Stimulated activated naive CD8-positive, alpha-beta T cell treated with anti-CD3 and anti-CD28 coated beads, Interleukin-15, amount 100 ng/mL, for 72 hours (primary cell): ENCODE measurements around the gene ASPG.

Experiments used
- ATAC-seq: fragments of 150-1000 bp; cut with Tn5 transposase; 2 replicates; pipeline ENCODE4 v1.10.0; 2021; ENCODE audit warnings: mild to moderate bottlenecking, moderate library complexity
- DNase-seq, 2 donors: peaks; one replicate each; pipeline ENCODE4 v3.0.0; 2021 to 2022
- H3K27ac Mint-ChIP-seq, 2 donors: one replicate each; pipeline ENCODE4 v1.8.0; 2022; ENCODE audit warnings: mild to moderate bottlenecking in 2 of 2, mixed read lengths in 2 of 2, moderate library complexity in 2 of 2
- H3K27me3 Mint-ChIP-seq: one replicate; pipeline ENCODE4 v1.8.0; 2022; ENCODE audit warnings: mixed read lengths
- H3K4me1 Mint-ChIP-seq: one replicate; pipeline ENCODE4 v1.8.0; 2022; ENCODE audit warnings: mild to moderate bottlenecking, mixed read lengths
- H3K4me3 Mint-ChIP-seq, 2 donors: one replicate each; pipeline ENCODE4 v1.8.0; 2022; ENCODE audit warnings: mild to moderate bottlenecking in 2 of 2, mixed read lengths in 2 of 2, moderate library complexity in 1 of 2
- H3K9me3 Mint-ChIP-seq, 2 donors: one replicate each; pipeline ENCODE4 v1.8.0; 2022; ENCODE audit warnings: mixed read lengths in 2 of 2

ASPG gene

DNA sequence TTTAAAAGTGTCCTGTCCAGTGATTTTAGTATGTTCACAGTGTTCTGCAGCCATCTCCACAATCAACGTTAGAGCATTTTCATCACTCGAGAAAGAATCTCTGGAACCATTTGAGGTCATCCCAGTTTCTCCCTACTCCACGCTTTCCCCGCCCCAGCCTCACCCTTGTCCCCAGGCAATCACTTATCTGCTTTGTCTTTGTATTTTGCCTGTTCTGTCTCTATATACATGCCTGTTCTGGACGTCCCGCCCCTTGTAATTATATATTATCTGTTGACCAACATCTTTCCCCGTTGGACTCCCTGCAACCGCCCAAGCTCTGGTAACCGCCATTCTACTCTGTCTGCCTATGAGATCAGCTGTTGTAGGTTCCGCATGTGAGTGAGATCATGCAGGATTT lies 21.5 kb upstream of the ASPG start:
- H3K4me1 Mint-ChIP-seq = no peaks in the 10 kb centered on the region
- peaks cover 4 to 19% of the 10 kb centered on the region in 2 donors for H3K9me3 Mint-ChIP-seq
- peaks cover 55% of the 10 kb centered on the region for H3K27me3 Mint-ChIP-seq
- no peak for DNase-seq
- H3K27ac Mint-ChIP-seq = no peak overlapping the region
- ATAC-seq = no peak
- H3K4me3 Mint-ChIP-seq = no peak overlapping the region

DNA sequence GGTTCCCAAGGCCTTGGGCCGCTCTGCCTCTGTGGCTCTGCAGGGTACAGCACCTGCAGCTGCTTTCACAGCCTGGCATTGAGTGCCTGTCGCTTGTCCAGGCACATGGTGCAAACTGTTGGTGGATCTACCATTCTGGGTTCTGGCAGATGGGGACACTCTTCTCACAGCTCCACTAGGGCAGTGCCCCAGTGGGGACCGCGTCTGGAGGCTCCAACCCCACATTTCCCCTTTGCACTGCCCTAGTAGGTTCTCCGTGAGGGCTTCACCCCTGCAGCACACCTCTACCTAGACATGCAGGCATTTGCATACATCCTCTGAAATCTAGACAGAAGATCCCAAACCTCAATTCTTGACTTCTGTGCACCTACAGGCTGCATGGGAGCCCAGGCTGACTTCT lies 19.2 kb upstream of the ASPG start:
- H3K4me3 Mint-ChIP-seq = no peak overlapping the region
- H3K27ac Mint-ChIP-seq = no peak overlapping the region
- DNase-seq (no peak), ATAC-seq (no peak)
- H3K4me1 Mint-ChIP-seq = no peaks in the 10 kb centered on the region
- peaks cover 51% of the 10 kb centered on the region for H3K27me3 Mint-ChIP-seq
- peaks cover 4 to 19% of the 10 kb centered on the region in 2 donors for H3K9me3 Mint-ChIP-seq

DNA sequence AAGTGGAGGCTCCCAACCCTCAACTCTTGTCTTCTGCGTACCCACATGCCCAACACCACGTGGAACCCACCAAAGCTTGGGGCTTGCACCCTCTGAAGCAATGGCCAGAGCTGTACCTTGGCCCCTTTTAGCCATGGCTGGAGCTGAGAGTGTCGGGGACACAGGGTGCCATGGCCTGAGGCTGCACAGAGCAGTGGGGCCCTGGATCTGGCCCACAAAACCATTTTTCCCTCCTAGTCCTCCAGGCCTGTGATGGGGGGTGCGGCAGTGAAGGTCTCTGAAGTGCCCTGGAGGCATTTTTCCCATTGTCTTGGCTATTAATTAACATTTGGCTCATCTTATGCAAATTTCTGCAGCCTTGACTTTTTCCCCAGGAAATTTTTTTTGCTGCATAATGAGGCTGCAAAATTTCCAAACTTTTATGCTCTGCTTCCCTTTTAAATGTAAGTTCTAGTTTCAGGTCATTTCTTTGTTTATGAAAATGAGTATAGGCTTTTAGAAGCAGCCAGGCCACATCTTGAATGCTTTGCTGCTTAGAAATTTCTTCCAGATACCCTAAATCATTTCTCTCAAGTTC lies 18.7 kb upstream of the ASPG start:
- Mint-ChIP-seq H3K4me1 (no peaks in the 10 kb centered on the region), H3K9me3 (peaks cover 4 to 19% of the 10 kb centered on the region in 2 donors), H3K4me3 (no peak overlapping the region), H3K27ac (no peak overlapping the region), H3K27me3 (peaks cover 46% of the 10 kb centered on the region)
- no peak for DNase-seq
- no peak for ATAC-seq

DNA sequence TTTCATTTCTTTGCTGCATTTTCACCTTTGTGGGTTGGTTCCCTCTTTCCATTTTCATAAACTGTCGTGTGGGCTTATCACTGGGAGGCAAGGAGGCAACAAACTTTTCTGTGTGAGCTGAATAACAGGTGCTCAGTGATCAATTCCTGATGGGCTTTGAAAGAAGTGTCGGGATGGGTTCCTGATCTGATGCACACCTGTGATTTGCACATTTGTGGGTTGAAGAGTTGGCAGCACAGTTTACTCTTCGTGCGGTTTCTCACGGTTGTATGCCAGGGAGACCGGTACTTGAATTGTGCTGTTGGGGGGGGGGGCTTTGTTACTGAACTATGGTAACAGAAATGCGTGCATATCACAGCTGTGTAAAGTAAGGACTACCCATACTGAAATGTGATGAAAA lies 16.0 kb upstream of the ASPG start:
- H3K27me3 Mint-ChIP-seq = peaks cover 31% of the 10 kb centered on the region

DNA sequence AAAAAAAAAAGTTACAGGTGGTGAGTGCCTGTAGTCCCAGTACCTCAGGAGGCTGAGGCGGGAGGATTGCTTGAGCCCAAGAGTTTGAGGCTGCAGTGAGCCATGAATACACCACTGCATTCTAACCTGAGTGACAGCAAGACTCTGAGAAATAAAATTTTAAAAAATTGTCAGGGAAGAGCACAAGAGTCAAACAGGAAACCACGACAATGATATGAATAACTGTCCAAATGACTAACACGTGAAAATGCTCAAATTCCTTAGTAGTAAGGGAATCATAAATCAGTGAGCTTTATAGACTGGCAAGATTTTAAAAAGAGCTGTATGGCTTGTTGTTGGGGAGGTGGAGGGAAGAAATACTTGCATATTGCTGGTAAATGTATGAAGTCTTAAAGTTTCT lies 12.9 kb upstream of the ASPG start:
- no peak for DNase-seq
- peaks cover under 1% of the 10 kb centered on the region for H3K4me1 Mint-ChIP-seq
- no peak for ATAC-seq
- H3K9me3 Mint-ChIP-seq = peaks cover 10 to 20% of the 10 kb centered on the region in 2 donors
- no peak overlapping the region for H3K27ac Mint-ChIP-seq
- H3K4me3 Mint-ChIP-seq = no peak overlapping the region
- H3K27me3 Mint-ChIP-seq = peaks cover 22% of the 10 kb centered on the region

More for the DNA sequence above, 16.0 kb upstream of the ASPG start:
- Mint-ChIP-seq H3K4me1 (no peaks in the 10 kb centered on the region), H3K4me3 (no peak overlapping the region), H3K9me3 (peaks cover 14 to 35% of the 10 kb centered on the region in 2 donors), H3K27ac (no peak overlapping the region)
- DNase-seq (no peak), ATAC-seq (no peak)

DNA sequence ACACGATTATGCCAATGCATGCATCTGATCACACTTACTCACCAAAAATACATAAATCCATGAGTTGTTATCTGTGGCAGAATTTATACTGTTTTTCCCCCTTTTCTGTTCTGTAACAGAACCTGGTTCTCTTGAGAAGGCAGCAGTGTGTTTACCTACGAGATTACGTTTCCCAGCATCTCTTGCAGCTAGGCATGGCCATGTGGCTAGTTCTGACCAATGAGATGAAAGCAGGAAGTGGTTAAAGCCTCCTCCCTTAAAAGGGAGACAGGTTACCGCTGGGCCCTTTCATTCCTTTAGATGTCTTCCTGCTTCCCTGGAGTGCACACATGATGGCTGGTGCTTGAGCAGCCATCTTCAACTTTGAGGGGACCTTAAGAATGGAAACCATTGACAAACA lies 11.7 kb upstream of the ASPG start:
- ATAC-seq (no peak), DNase-seq (no peak)
- Mint-ChIP-seq H3K4me1 (peaks cover 12% of the 10 kb centered on the region), H3K9me3 (peaks cover 10 to 16% of the 10 kb centered on the region in 2 donors), H3K27ac (no peak overlapping the region), H3K4me3 (no peak overlapping the region), H3K27me3 (peaks cover 16% of the 10 kb centered on the region)

DNA sequence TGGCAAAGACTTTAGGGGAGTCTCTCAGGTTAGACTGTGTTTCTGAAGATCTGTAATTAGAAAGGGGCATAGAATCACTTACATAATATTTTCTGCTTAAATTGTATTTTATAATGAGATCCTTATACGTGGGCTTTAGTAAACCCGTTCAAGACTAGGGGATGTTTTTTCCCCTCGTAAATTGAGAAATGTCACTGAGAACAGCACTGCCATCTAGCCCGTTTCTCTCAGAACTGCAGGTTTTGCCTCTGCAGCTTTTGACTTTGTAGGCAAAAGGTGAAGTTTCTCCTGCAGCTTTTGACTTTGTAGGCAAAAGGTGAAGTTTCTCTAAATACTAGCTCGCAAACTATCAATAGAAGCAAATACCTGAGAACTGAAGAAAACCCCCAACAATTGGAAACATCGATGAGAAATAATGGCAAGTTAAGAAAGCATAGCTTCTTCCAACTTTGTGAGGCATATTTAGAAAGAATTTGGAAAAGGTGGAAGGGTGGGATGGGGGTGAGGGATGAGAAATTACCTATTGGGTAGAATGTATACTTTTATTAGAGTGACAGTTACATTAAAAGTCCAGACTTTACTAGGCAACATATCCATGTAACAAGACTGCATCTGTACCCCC lies 9.9 kb upstream of the ASPG start:
- Mint-ChIP-seq H3K4me3 (no peak overlapping the region), H3K9me3 (peaks cover 10 to 16% of the 10 kb centered on the region in 2 donors), H3K27ac (no peak overlapping the region), H3K27me3 (peaks cover 8% of the 10 kb centered on the region), H3K4me1 (peaks cover 14% of the 10 kb centered on the region)
- DNase-seq (no peak), ATAC-seq (no peak)

DNA sequence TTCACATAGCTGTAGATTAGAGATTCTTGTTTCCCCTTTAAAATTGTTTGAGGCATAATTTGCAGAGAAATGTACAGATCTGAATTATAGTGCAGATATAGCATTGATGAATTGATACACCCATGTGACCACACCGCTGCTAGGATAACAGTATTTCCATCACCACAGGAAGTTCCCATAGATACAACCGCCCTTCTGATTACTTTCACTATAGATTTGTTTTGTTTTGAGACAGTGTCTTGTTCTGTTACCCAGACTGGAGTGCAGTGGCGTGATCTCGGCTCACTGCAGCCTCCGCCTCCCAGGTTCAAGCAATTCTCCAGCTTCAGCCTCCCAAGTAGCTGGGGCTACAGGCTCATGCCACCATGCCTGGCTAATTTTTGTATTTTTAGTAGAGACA lies 8.8 kb upstream of the ASPG start:
- H3K4me3 Mint-ChIP-seq = no peak overlapping the region
- ATAC-seq (no peak), DNase-seq (no peak)
- peaks cover 10 to 16% of the 10 kb centered on the region in 2 donors for H3K9me3 Mint-ChIP-seq
- H3K27ac Mint-ChIP-seq = no peak overlapping the region
- peaks cover 14% of the 10 kb centered on the region for H3K4me1 Mint-ChIP-seq
- H3K27me3 Mint-ChIP-seq = peaks cover 8% of the 10 kb centered on the region

DNA sequence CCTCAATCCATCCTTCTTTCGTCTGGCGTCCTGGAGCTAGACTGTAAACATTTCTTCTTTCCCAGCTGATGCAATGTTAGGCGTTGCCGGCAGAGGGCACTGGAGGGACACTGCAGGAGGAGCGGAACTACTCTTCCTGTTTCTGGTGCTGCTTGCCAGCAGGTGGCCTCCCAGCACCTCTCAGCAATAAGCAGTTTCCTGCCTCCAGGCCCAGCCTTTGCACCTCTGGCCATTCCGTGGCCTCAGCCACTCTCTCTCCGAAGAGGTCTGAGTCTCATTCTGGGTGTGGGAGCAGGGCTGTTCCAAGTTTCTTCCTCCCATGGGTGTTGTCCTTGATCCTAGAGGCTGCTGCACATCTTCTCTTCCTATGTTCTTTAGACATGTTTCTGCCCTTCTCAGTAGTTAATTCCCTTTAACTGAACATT lies 7.5 kb upstream of the ASPG start:
- Mint-ChIP-seq H3K27ac (peak overlapping the region; percentile 20 to 44), H3K27me3 (peaks cover 8% of the 10 kb centered on the region), H3K4me3 (peak overlapping the region; percentile 5 to 20), H3K4me1 (peaks cover 14% of the 10 kb centered on the region), H3K9me3 (peaks cover 5 to 12% of the 10 kb centered on the region in 2 donors)
- ATAC-seq (peak; percentile 98), DNase-seq (peak; percentile 83 to 88)

DNA sequence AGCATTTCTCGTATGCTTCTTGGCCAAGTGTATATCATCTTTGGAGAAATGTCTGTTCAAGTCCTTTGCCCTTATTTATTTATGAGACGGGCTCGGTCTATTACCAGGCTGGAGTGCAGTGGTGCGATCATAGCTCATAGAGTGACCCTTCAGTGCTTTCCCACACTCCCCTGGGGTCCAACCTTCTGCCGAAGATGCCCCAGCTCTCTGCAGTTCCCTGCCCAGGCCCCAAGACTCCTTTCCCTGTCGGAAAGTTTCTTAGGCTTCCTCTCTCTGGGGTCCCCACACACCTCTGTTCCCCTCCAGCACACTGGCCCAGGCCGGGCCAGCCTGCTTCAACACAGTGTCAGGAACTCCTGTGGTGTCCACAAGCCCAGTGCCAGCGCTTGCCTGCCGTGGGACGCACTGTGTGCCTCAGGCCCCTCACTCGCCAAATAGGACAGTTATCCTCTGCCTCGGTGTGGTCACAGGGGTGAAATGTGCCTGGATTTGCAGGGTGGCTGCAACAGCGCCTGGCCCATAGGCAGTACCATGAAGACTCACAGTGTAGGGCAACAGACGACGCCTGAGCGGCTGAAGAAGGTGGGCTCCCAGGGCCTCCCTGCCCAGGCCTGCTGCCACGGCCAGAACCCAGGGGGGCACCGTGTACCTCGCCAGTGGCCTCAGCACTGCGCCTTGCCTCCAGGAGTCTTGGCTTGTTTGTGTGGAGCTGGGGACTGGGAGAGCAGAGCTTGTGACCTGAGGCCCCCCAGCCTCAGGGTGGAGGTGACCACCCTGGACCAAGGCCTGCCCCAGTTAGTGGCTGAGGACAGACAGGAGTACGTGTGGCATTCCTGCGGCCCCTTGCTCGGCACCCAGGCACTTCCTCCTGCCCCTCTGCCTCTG lies 4.9 kb upstream of the ASPG start:
- ATAC-seq (no peak), DNase-seq (no peak)
- Mint-ChIP-seq H3K4me1 (peaks cover 14% of the 10 kb centered on the region), H3K9me3 (no peaks in the 10 kb centered on the region), H3K27ac (no peak overlapping the region), H3K4me3 (no peak overlapping the region), H3K27me3 (peaks cover 13% of the 10 kb centered on the region)

DNA sequence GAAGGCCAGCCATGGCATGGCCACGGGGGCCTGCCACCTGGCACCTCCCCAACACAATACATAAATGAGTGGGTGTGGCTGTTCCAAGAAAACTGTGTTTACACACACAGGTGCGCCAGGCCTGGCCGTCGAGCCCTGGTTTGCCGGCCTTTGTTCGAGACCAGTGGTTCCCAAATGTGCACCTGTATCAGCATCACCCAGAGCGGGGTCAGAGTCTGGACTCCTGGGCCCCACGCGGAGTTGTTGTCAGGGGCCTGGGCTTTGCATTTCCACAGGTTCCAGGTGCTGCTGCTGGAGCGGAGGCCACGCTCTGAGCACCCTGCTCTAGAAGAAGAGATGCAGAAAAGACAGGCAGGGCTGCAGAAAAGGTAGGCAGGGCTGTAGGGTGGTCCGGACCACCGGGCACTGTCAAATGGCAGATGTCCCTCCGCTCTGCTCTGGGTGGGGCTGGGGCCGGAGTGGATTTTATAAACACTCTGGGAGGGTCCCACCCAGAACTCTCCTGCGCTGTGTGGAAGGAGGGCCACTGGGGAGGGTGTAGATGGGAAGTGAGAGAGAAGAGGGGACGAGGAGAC lies 4.2 kb upstream of the ASPG start:
- ATAC-seq (no peak), DNase-seq (no peak)
- H3K27ac Mint-ChIP-seq = no peak overlapping the region
- H3K4me3 Mint-ChIP-seq = no peak overlapping the region
- peaks cover 14% of the 10 kb centered on the region for H3K4me1 Mint-ChIP-seq
- H3K9me3 Mint-ChIP-seq = no peaks in the 10 kb centered on the region
- H3K27me3 Mint-ChIP-seq = peaks cover 11% of the 10 kb centered on the region

DNA sequence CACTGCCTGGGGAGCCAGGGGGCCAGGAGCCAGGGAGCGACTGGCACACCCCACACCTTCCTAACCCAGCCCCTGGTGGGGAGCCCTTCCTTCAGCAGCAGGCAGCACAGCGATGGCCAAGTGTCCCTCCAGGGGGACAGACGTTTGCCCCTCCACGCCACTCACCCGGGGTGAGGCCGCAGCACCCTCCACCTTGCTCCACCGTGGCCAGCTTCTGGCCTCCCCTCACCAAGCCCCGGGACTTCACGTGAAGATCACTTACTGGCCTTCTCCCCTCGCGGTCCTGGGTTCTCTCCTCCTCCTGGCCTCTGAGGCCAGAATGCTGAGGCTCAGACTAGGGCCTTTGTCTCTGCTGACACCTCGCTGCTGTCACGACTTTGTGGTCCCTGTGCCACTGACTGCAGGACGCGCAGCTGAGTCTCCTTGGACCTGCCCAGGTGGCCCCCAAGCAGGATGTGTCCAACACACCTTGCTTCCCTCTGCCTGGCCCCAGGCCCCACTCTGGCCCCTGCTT lies 3.5 kb upstream of the ASPG start:
- Mint-ChIP-seq H3K27ac (peak overlapping the region in 1 of 2 donors; percentile 57), H3K4me3 (no peak overlapping the region), H3K9me3 (no peaks in the 10 kb centered on the region), H3K27me3 (peaks cover 18% of the 10 kb centered on the region), H3K4me1 (peaks cover 14% of the 10 kb centered on the region)
- DNase-seq (no peak), ATAC-seq (no peak)

DNA sequence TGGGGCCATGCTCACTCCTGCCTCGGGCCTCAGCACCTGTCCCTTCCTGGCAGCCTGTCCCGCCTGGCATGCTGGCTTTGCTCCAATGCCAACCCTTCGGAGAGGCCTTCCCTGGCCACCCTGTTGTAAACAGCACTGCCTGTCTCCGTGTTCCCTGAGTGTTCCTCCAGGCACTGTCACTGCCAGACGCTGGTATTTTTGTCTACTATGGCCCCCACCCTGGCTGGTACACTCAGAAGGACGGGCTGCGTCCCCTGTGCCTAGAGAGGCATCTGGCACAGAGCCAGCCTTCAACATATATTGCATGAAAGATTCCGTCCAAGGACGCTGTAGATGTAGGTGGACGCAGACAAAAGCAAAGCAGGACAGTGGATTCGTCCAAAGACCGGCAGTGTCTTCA lies 2.7 kb upstream of the ASPG start:
- Mint-ChIP-seq H3K4me3 (no peak overlapping the region), H3K9me3 (no peaks in the 10 kb centered on the region), H3K27me3 (peaks cover 24% of the 10 kb centered on the region), H3K4me1 (peaks cover 11% of the 10 kb centered on the region), H3K27ac (no peak overlapping the region)
- DNase-seq (no peak), ATAC-seq (no peak)

DNA sequence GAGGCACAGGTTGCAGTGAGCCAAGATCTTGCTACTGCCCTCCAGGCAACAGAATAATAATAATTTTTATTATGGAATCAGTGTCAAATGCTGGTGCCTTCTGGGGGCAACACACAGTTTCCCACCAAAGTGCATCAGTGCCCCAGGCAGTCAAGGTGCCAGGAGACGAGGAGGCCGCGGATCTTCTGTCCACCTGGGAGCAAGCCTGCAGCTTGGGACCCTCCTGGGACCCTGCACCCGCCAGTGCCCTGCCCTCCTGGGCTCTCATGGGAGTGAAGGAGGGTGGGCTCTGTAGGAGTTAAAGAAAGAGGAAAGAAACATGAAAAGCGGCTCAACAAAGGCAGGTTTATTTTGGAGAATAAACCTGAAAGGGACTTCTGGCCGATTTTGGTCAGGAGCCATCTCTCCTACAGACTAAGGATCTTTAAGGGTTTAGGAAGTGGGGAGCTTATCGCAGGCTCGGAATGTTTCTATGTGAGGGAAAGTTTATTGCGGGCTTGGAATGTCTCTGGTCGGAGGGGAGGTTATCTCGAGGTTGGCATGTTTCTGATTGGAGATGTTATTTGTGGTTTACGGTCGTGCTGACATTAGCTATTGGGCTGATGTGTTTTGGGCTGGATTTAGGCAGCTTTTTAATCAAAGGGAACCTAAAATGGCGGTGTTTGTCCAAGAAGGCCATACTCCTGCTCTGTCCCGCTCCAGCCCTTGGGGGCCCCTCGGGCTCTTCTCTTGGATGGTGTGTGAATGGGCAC lies 1.1 kb upstream of the ASPG start:
- ATAC-seq (no peak), DNase-seq (no peak)
- Mint-ChIP-seq H3K4me1 (no peaks in the 10 kb centered on the region), H3K27me3 (peaks cover 24% of the 10 kb centered on the region), H3K4me3 (peak overlapping the region in 1 of 2 donors; percentile 38), H3K27ac (no peak overlapping the region), H3K9me3 (no peaks in the 10 kb centered on the region)

DNA sequence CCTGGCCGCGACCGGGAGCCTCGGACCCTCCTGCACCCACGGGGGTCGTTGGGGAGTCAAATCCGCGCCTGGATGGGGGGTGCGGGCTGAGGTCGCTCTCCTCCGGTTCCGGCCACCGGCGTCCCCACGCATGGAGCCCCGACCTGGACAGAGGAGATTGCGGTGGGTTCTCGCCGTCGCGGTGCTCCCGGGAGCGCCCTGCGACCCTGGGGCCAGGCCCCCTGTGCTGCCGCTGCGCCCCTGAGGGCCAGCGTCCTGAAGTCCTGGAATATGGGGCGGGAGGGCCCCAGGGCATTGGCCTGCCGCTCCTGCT lies 345 bp downstream of the ASPG start:
- Mint-ChIP-seq H3K4me3 (no peak overlapping the region), H3K4me1 (no peaks in the 10 kb centered on the region), H3K27ac (no peak overlapping the region), H3K9me3 (no peaks in the 10 kb centered on the region), H3K27me3 (peaks cover 24% of the 10 kb centered on the region)
- ATAC-seq (peak; percentile 25), DNase-seq (no peak)
